Natural killer cell treated with Interleukin-12 subunit alpha and Interleukin-12 subunit beta and Interleukin-15 and Interleukin-18, amount 100 ng/mL, for 72 hours (primary cell): Measurements from ENCODE around the gene TMC6. TPM values are rescaled to one million over a fixed set of nuclear protein-coding genes. Genes with fewer than 3 reads are reported as not detected.
"Not testable (repeated sequence)": the region's sequence is repeated elsewhere in the genome, so short reads cannot be mapped to it uniquely, and the experiment has no call there.

Experiments
- ATAC-seq, 2 donors: fragments of 150-1000 bp; cut with Tn5 transposase in 1 of 2; sonication (Bioruptor Pico), chemical (Tn5 transposase) in 1 of 2; 2 replicates each; pipeline ENCODE4 v1.10.0; 2021
- DNase-seq: peaks from one replicate; pipeline ENCODE4 v3.0.0; 2022; ENCODE audit warnings: low spot score
- H3K27ac Mint-ChIP-seq, 2 donors: 1 replicate in 1 of 2; 2 replicates in 1 of 2; pipeline ENCODE4 v1.8.0; 2022; ENCODE audit warnings: mixed read lengths in 2 of 2, mild to moderate bottlenecking in 1 of 2, moderate library complexity in 1 of 2
- H3K27me3 Mint-ChIP-seq, 2 donors: 1 replicate in 1 of 2; 2 replicates in 1 of 2; pipeline ENCODE4 v1.8.0; 2022; ENCODE audit warnings: mixed read lengths in 2 of 2
- H3K36me3 Mint-ChIP-seq: one replicate; pipeline ENCODE4 v1.8.0; 2022; ENCODE audit warnings: mixed read lengths
- H3K4me1 Mint-ChIP-seq, 2 donors: 1 replicate in 1 of 2; 2 replicates in 1 of 2; pipeline ENCODE4 v1.8.0; 2022; ENCODE audit warnings: low read depth in 2 of 2, mixed read lengths in 2 of 2, mild to moderate bottlenecking in 1 of 2
- H3K4me3 Mint-ChIP-seq: one replicate; pipeline ENCODE4 v1.8.0; 2022; ENCODE audit warnings: mixed read lengths
- H3K9me3 Mint-ChIP-seq: 2 replicates; pipeline ENCODE4 v1.8.0; 2022; ENCODE audit warnings: mixed read lengths
- total RNA-seq, 2 donors: library from RNA; stranded (reverse); gene quantifications; one replicate each; pipeline ENCODE4 v1.2.3, GENCODE V29; 2022

TMC6 gene
- total RNA-seq, 2 donors from 2014 or later: 282 to 351 TPM

DNA sequence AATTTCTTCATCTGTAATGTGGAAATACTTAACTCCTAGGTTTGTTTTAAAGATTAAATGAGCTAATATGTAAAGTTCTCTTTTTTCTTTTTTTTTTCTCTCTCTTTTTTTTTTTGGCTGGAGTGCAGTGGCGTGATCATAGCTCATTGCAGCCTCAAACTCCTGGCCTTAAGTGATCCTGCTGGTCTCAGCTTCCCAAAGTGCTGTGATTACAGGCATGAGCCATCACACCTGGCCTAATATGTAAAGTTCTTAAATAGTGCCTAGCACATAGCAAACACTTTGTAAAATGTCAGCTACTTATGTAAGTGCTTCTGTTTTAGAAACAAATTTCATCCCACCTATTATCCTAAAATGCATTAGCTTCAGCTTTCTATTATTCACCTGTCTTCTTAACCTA, 40.0 kb downstream of the TMC6 start:
- peak overlapping the region in 1 of 2 donors; percentile 36 for H3K27ac Mint-ChIP-seq

DNA sequence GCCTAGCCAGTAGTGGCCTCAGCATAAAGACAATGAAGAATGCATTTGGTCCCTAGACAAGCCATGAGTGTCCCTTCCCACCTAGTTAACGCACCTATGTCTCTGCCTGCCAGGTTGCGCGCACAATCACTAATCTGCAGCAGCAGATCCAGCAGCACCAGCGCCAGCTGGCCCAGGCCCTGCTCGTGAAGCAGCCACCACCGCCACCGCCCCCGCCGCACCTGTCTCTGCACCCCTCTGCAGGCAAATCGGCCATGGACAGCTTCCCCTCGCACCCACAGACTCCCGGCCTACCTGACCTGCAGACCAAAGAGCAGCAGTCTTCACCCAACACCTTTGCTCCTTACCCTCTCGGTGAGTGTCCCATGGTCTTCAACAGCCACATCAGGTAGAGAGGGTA, 41.8 kb downstream of the TMC6 start:
- Mint-ChIP-seq H3K4me1 (peaks cover 0 to 4% of the 10 kb centered on the region in 2 donors), H3K27me3 (no peaks in the 10 kb centered on the region), H3K4me3 (no peak overlapping the region), H3K27ac (no peak overlapping the region), H3K36me3 (peaks cover 10% of the 10 kb centered on the region), H3K9me3 (no peaks in the 10 kb centered on the region)
- no peak for ATAC-seq
- no peak for DNase-seq

More for the DNA sequence above, 40.0 kb downstream of the TMC6 start:
- no peak for ATAC-seq
- Mint-ChIP-seq H3K4me3 (no peak overlapping the region), H3K36me3 (peaks cover 10% of the 10 kb centered on the region), H3K4me1 (peaks cover 0 to 4% of the 10 kb centered on the region in 2 donors), H3K9me3 (no peaks in the 10 kb centered on the region), H3K27me3 (no peaks in the 10 kb centered on the region)
- DNase-seq: no peak

DNA sequence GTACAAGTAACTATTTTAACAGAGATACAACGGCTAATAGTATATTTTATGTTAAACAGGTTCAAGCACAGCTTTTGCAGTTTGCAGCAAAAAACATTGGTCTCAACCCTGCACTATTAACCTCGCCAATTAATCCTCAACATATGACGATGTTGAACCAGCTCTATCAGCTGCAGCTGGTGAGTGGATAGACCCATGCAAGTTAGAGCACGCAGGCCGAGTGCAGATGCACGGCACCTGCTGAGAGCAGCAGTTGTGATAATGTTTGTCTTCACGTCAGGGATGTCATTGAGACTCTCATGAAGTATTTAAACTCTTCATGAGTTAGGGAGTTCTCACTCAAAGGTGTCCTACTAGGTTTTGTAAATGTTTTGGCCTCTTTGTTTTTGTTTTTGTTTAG, 45.6 kb downstream of the TMC6 start:
- no peak for ATAC-seq
- Mint-ChIP-seq H3K4me3 (no peak overlapping the region), H3K27ac (no peak overlapping the region), H3K9me3 (no peaks in the 10 kb centered on the region), H3K36me3 (peaks cover 4% of the 10 kb centered on the region), H3K4me1 (no peaks in the 10 kb centered on the region), H3K27me3 (no peaks in the 10 kb centered on the region)
- DNase-seq: no peak

DNA sequence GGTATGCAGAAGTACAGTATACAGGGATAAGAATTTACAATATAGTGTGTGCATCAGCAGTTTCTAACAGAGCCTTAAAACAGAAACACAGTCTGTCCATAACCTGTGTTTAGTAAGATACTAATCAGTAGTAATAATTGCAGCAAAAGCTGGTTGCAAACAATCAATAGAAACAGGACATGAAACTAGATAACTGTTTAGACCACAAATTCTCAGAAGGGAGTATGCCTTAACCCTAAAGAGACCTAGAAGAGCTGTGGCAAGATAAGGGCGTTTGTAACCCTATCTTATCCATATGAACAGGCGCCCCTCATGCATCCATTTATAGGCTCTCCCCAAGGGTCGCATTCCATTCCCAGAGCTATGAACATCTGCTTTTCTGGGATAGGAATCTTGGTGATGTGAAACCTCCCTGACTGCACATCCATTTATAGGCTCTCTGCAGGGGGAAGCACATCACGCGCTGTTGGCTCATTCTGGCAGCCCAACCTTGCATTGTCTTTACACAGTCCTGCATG, 46.1 kb downstream of the TMC6 start:
- H3K27me3 Mint-ChIP-seq, H3K36me3 Mint-ChIP-seq, H3K9me3 Mint-ChIP-seq: not testable (repeated sequence)

DNA sequence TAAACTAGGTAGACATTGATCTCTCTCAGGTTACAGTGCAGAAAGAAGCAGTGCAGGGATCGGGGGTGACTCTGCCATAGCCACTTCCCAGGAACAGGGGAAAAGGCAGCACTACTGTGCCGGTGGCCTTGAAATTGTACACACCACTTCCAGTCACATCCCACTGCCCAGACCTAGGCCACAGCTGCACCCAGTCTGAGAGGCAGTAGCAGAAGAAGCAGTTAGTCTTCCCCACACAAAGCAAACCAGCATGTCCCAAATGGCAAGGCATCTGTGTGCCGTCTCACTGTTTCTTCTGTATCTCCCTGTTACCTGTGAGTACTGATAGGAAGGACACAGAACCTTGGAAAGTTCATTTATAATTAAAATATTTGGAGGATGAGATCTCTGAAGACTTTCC, 47.0 kb downstream of the TMC6 start:
- Mint-ChIP-seq H3K4me1 (no peaks in the 10 kb centered on the region), H3K9me3 (no peaks in the 10 kb centered on the region), H3K4me3 (no peak overlapping the region), H3K27ac (no peak overlapping the region), H3K36me3 (peaks cover 7% of the 10 kb centered on the region), H3K27me3 (no peaks in the 10 kb centered on the region)
- ATAC-seq (no peak), DNase-seq (no peak)

More for the DNA sequence above, 46.1 kb downstream of the TMC6 start:
- H3K4me3 Mint-ChIP-seq, H3K4me1 Mint-ChIP-seq, ATAC-seq, H3K27ac Mint-ChIP-seq, DNase-seq: not testable (repeated sequence)

DNA sequence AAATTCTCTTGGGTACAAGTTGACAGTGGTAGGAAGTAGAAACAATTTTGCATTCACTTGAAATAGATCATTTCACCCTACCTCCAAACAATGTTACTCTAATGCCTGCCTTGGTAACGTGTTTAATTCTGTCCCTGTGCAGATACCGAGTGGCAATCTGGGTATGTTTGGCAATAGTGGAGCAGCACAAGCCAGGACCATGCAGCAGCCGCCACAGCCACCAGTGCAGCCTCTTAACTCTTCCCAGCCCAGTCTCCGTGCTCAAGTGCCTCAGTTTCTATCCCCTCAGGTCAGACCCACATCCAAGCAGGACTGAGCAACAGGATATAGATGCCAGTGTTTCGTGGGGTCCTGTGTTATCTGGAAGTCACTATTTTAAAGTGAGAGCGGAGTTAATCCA, 49.3 kb downstream of the TMC6 start:
- peaks cover 16% of the 10 kb centered on the region for H3K36me3 Mint-ChIP-seq
- ATAC-seq: no peak
- H3K27me3 Mint-ChIP-seq: no peaks in the 10 kb centered on the region
- H3K27ac Mint-ChIP-seq: no peak overlapping the region
- H3K4me1 Mint-ChIP-seq: no peaks in the 10 kb centered on the region
- H3K4me3 Mint-ChIP-seq: no peak overlapping the region
- H3K9me3 Mint-ChIP-seq: no peaks in the 10 kb centered on the region
- no peak for DNase-seq

DNA sequence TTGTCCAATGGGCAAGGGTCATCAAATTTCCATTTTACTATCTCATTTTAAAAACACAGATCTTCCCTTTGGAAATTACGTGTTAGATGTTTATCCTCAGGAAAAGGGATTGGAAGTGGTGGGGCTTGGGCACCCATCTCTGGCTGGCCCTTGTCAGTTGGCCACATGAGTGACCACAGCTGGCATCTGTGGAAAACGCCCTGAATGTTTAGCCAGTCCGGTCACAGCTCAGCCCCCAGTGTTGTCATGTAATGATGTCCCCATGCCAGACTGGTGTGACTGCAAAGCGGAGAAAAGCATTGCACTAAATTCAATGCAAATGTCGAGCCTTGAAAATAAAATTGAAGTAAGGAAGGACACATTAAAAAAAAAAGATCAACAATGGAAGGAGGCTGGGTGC, 53.0 kb downstream of the TMC6 start:
- DNase-seq (no peak), ATAC-seq (no peak)
- H3K27ac Mint-ChIP-seq: peak overlapping the region in 1 of 2 donors; percentile 47
- no peaks in the 10 kb centered on the region for H3K4me1 Mint-ChIP-seq
- H3K4me3 Mint-ChIP-seq: no peak overlapping the region
- peaks cover 22% of the 10 kb centered on the region for H3K36me3 Mint-ChIP-seq
- no peaks in the 10 kb centered on the region for H3K27me3 Mint-ChIP-seq
- no peaks in the 10 kb centered on the region for H3K9me3 Mint-ChIP-seq

DNA sequence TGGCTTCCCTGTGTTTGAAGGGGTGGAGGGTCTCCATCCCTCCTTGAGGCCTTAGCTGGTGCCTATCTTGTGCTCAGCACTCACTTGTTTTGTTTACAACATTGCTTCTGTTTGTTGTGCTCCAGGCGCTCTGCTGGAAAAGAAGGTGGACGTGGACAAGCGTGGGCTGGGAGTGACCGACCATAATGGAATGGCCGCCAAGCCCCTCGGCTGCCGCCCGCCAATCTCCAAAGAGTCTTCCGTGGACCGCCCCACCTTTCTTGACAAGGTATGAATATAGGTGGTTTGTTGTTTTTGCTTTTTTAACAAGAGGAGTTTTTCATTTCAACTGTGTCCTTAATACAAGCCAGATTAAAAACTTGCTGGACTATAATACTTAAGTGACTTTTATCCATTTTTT, 53.5 kb downstream of the TMC6 start:
- DNase-seq (no peak), ATAC-seq (no peak)
- Mint-ChIP-seq H3K36me3 (peaks cover 22% of the 10 kb centered on the region), H3K9me3 (no peaks in the 10 kb centered on the region), H3K27me3 (no peaks in the 10 kb centered on the region), H3K4me3 (no peak overlapping the region), H3K27ac (peak overlapping the region in 1 of 2 donors; percentile 47), H3K4me1 (no peaks in the 10 kb centered on the region)

DNA sequence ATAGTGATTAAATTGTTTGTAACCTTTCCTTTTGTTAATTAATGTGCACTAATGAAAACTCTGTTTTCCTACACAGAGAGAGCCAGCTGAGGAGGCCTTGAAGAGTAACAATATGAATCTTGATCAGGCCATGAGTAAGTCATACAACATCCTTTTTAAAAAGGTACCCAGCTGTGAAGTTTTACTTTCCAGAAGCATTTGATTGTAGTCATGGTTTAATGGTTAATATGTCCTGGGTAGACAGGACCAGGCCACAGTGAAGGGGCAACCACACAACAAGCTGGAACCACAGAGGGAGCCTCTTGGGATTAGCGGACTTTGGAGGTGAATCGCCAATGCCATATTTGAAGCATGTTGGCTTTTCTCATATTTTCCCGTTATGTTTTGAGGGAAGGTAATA, 55.6 kb downstream of the TMC6 start:
- no peaks in the 10 kb centered on the region for H3K27me3 Mint-ChIP-seq
- ATAC-seq (no peak), DNase-seq (no peak)
- H3K27ac Mint-ChIP-seq: no peak overlapping the region
- H3K9me3 Mint-ChIP-seq: no peaks in the 10 kb centered on the region
- H3K36me3 Mint-ChIP-seq: peaks cover 22% of the 10 kb centered on the region
- no peaks in the 10 kb centered on the region for H3K4me1 Mint-ChIP-seq
- H3K4me3 Mint-ChIP-seq: no peak overlapping the region

DNA sequence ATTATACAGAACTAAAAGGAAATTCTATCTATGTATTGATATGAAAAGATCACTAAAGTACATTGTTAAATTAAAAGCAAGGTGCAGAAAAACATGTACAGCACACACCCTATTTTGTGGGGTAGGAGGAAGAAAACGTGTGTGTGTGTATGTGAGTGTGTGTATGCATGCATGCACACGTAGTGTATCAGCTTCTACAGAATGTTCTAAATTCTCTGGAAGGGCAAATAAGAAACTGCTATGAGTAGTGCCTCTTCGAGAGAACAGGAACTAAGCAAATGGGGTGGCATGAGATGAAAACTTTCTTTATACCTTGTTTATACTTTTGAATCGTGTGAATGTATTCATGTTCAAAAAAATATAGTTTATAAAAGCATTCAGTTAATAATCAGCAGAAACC, 58.9 kb downstream of the TMC6 start:
- peaks cover 9% of the 10 kb centered on the region for H3K36me3 Mint-ChIP-seq
- H3K4me3 Mint-ChIP-seq: no peak overlapping the region
- H3K9me3 Mint-ChIP-seq: no peaks in the 10 kb centered on the region
- DNase-seq (no peak), ATAC-seq (no peak)
- H3K27ac Mint-ChIP-seq: no peak overlapping the region
- H3K27me3 Mint-ChIP-seq: no peaks in the 10 kb centered on the region
- H3K4me1 Mint-ChIP-seq: no peaks in the 10 kb centered on the region

DNA sequence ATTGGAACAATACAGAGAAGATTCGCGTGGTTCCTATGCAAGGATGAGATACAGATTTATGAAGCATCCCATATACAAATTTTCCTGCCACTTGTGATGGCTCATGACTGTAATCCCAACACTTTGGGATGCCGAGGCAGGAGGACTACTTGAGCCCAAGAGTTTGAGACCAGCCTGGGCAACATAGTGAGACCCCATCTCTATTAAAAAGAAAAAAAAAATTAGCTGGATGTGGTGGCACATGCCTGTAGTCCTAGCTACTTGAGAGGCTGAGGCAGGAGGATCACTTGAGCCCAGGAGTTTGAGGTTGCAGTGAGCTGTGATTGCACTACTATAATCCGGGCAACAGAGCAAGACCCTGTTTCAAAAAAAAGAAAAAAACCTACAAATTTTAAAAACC, 61.6 kb downstream of the TMC6 start:
- not testable (repeated sequence) for H3K36me3 Mint-ChIP-seq, DNase-seq, H3K4me3 Mint-ChIP-seq, H3K27me3 Mint-ChIP-seq, H3K4me1 Mint-ChIP-seq, ATAC-seq, H3K9me3 Mint-ChIP-seq
- peak overlapping the region in 1 of 2 donors; percentile 74 for H3K27ac Mint-ChIP-seq

DNA sequence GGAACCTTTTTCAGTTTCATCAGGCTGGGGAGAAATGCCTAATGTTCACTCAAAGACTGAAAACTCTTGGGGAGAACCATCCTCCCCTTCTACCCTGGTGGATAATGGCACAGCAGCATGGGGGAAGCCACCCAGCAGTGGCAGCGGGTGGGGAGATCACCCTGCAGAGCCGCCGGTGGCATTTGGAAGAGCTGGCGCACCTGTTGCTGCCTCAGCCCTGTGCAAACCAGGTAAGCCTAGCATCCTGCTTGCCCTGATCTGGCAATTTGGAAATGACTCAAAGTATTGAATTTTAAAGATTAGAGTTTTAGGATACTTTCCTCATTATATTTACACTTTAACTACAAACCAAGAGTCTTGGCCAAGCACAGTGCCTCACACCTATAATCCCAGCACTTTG, 63.8 kb downstream of the TMC6 start:
- no peaks in the 10 kb centered on the region for H3K36me3 Mint-ChIP-seq
- DNase-seq: no peak
- ATAC-seq: no peak
- H3K4me3 Mint-ChIP-seq: no peak overlapping the region
- H3K9me3 Mint-ChIP-seq: no peaks in the 10 kb centered on the region
- peaks cover 0 to 4% of the 10 kb centered on the region in 2 donors for H3K4me1 Mint-ChIP-seq
- no peak overlapping the region for H3K27ac Mint-ChIP-seq
- H3K27me3 Mint-ChIP-seq: no peaks in the 10 kb centered on the region

DNA sequence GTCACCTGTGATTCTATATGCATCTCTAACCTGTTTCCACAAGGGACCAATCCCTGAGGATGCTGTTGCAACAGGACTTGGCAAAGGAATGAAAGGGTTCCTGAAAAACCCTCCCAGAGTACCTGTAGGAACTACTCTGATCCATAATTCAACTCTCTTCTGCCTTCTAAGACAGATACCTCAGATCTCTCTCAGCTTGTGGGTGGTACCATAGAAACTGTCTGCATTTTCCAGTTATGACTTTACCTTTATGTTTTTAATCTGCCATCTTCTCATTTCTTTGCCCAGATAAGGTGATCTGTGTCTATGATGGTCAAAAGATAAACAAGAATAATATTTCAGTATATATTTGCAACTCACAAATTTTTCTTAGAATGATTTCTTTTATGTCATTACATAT, 65.1 kb downstream of the TMC6 start:
- H3K27me3 Mint-ChIP-seq: no peaks in the 10 kb centered on the region
- H3K36me3 Mint-ChIP-seq: no peaks in the 10 kb centered on the region

DNA sequence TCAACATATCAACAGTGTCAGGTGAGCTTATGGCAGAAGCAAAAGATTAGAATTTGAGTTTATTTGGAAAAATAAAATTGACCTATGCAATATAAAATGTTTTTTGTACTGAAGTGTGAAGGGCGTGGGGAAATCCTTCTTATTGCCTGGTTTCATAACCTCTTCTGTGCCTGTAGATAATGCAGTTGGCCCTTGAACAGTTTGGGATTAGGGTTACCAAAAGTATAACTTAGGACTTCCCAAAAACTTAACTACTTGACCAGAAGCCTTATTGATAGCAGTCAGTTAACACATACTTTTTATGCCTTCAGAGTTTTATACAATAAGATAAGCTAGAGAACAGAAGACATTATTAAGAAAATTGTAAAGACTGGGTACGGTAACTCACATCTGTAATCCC, 66.0 kb downstream of the TMC6 start:
- Mint-ChIP-seq H3K4me1 (peaks cover 0 to 7% of the 10 kb centered on the region in 2 donors), H3K27ac (no peak overlapping the region), H3K9me3 (no peaks in the 10 kb centered on the region), H3K4me3 (no peak overlapping the region), H3K36me3 (no peaks in the 10 kb centered on the region), H3K27me3 (no peaks in the 10 kb centered on the region)
- ATAC-seq (no peak), DNase-seq (no peak)

More for the DNA sequence above, 65.1 kb downstream of the TMC6 start:
- H3K27ac Mint-ChIP-seq: no peak overlapping the region
- DNase-seq (no peak), ATAC-seq (no peak)
- peaks cover 0 to 7% of the 10 kb centered on the region in 2 donors for H3K4me1 Mint-ChIP-seq
- no peak overlapping the region for H3K4me3 Mint-ChIP-seq
- H3K9me3 Mint-ChIP-seq: no peaks in the 10 kb centered on the region
